HUES6 (cell line): ENCODE data around the gene MEST.

Source experiments
- H3K27ac ChIP-seq: 2 replicates; pipeline ENCODE4 v1.7.0; 2013; ENCODE audit warnings: low read depth, mild to moderate bottlenecking, low read length, inconsistent platforms
- H3K27me3 ChIP-seq: 2 replicates; pipeline ENCODE4 v1.6.1; 2013; ENCODE audit warnings: low read length; ENCODE audit not compliant: control insufficient read depth, insufficient read depth
- H3K36me3 ChIP-seq: 2 replicates; pipeline ENCODE4 v1.6.1; 2013; ENCODE audit warnings: low read length; ENCODE audit not compliant: control insufficient read depth, insufficient read depth
- H3K4me1 ChIP-seq: 2 replicates; pipeline ENCODE4 v1.6.1; 2013; ENCODE audit warnings: low read length; ENCODE audit not compliant: control insufficient read depth, insufficient read depth
- H3K4me3 ChIP-seq: 2 replicates; pipeline ENCODE4 v1.5.1; 2013; ENCODE audit warnings: low read depth, low read length
- H3K9ac ChIP-seq: one replicate; pipeline ENCODE4 v1.6.1; 2013; ENCODE audit warnings: mild to moderate bottlenecking, low read length
- H3K9me3 ChIP-seq: 2 replicates; pipeline ENCODE4 v1.6.1; 2013; ENCODE audit warnings: low read depth, low read length; ENCODE audit not compliant: control insufficient read depth, insufficient read depth

The MEST gene

DNA sequence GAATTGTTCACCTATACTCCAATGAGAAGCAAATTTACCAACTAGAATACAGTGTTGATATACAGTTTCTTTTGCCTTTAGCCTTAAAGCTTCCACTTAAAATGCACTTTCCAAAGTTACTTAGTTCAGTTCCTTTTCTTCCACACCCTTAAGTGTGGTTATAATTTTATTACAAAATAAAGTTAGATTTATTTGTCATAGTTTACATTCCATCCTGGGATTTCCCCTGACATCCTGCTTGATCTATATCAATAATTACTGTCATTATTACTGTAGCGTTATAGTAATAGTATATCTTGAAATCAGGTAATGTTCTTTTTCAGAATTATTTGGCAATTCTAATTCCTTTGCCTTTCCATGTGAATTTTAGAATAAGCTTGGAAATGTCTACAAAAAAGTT is 23.3 kb upstream of the MEST start:
- no peaks in the 10 kb centered on the region for H3K27me3 ChIP-seq
- peaks cover 3% of the 10 kb centered on the region; the same call in 1 of the 2 replicates for H3K4me1 ChIP-seq
- no peak overlapping the region for H3K9ac ChIP-seq
- no peaks in the 10 kb centered on the region for H3K36me3 ChIP-seq
- H3K9me3 ChIP-seq: no peaks in the 10 kb centered on the region
- no peak overlapping the region for H3K27ac ChIP-seq
- no peak overlapping the region for H3K4me3 ChIP-seq

DNA sequence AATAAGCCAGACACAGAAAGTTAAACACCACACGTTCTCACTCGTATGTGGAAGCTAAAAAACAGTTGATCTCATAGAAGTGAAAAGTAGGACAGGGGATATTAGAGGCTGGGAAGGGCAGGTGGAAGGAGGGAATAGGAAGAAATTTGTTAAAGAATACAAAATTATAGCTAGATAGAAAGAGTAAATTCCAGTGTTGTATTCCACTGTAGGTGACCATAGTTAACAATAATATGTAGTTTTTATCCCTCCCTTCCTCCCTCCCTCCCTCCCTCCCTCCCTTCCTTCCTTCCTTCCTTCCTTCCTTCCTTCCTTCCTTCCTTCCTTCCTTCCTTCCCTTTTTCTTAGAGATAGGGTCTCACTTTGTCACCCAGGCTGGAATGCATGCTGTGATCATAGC is 19.9 kb upstream of the MEST start:
- no peak overlapping the region for H3K27ac ChIP-seq
- H3K4me1 ChIP-seq: peaks cover 12% of the 10 kb centered on the region; the same call in 1 of the 2 replicates

DNA sequence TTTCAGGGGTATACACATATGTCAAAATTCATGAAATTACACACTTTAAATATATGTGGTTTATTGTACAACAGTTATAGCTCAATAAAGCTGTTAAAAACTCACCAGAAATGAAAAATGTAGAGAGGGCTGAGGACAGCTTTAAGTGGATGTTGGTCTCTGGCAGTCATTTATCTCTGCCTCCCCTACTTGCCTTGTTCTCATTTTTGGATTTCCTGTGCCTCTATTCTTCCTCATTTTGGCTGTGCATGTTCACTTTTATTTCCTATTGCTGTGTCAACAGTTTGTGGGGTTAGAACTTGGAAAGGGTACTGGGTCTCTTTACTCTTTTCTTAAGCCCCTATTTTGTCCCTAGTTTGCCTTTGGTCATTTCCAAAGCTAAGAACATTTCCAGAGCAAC is 18.6 kb upstream of the MEST start:
- Histone ChIP-seq H3K4me3 (no peak overlapping the region), H3K4me1 (peaks cover 12% of the 10 kb centered on the region; the same call in 1 of the 2 replicates)

More for the DNA sequence above, 19.9 kb upstream of the MEST start:
- Histone ChIP-seq H3K4me3 (no peak overlapping the region), H3K9me3 (no peaks in the 10 kb centered on the region), H3K36me3 (no peaks in the 10 kb centered on the region), H3K27me3 (no peaks in the 10 kb centered on the region), H3K9ac (no peak overlapping the region)

GRCh38 chr7:130473876-130474275 is 18.0 kb upstream of the MEST start:
- no peaks in the 10 kb centered on the region for H3K27me3 ChIP-seq
- no peaks in the 10 kb centered on the region for H3K9me3 ChIP-seq
- no peak overlapping the region for H3K9ac ChIP-seq
- H3K36me3 ChIP-seq: no peaks in the 10 kb centered on the region
- H3K4me1 ChIP-seq: peaks cover 12% of the 10 kb centered on the region; the same call in 1 of the 2 replicates
- no peak overlapping the region for H3K27ac ChIP-seq
- no peak overlapping the region for H3K4me3 ChIP-seq

More for the DNA sequence above, 18.6 kb upstream of the MEST start:
- Histone ChIP-seq H3K36me3 (no peaks in the 10 kb centered on the region), H3K9me3 (no peaks in the 10 kb centered on the region), H3K9ac (no peak overlapping the region), H3K27me3 (no peaks in the 10 kb centered on the region), H3K27ac (no peak overlapping the region)

DNA sequence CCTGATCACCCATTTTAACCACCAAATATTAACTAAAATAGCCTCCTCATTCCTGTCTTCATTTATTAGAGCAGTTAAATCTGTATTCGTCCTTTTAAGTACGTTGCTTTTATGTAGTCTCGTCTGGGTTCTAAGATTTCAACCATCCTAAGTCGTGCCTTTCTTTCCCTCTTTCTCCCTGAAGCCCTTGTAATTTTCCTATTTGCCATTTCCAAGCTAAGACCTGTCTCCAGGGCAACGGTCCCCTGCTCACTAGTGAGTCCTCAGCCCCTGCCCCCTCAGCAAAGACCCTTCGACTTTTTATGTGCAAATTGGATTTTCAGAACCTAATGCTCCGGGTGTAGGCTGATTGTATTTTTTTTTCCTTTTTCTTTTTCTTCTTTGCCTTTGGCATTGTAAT is 16.1 kb upstream of the MEST start:
- Histone ChIP-seq H3K36me3 (no peaks in the 10 kb centered on the region), H3K27ac (no peak overlapping the region), H3K27me3 (no peaks in the 10 kb centered on the region), H3K4me1 (peaks cover 12% of the 10 kb centered on the region; the same call in 1 of the 2 replicates), H3K9ac (no peak overlapping the region), H3K4me3 (no peak overlapping the region), H3K9me3 (no peaks in the 10 kb centered on the region)

- Histone ChIP-seq H3K27ac (no peak overlapping the region), H3K9me3 (no peaks in the 10 kb centered on the region), H3K4me3 (no peak overlapping the region), H3K36me3 (no peaks in the 10 kb centered on the region), H3K4me1 (peaks cover 12% of the 10 kb centered on the region; the same call in 1 of the 2 replicates), H3K27me3 (no peaks in the 10 kb centered on the region), H3K9ac (no peak overlapping the region)
These were observed 15.4 kb upstream of the MEST start for GRCh38 chr7:130476297-130477150.

- Histone ChIP-seq H3K4me1 (peaks cover 5% of the 10 kb centered on the region; the same call in 1 of the 2 replicates), H3K36me3 (no peaks in the 10 kb centered on the region), H3K9me3 (no peaks in the 10 kb centered on the region), H3K27ac (no peak overlapping the region), H3K9ac (no peak overlapping the region), H3K27me3 (no peaks in the 10 kb centered on the region), H3K4me3 (no peak overlapping the region)
These were observed 12.9 kb upstream of the MEST start for GRCh38 chr7:130478991-130479390.

DNA sequence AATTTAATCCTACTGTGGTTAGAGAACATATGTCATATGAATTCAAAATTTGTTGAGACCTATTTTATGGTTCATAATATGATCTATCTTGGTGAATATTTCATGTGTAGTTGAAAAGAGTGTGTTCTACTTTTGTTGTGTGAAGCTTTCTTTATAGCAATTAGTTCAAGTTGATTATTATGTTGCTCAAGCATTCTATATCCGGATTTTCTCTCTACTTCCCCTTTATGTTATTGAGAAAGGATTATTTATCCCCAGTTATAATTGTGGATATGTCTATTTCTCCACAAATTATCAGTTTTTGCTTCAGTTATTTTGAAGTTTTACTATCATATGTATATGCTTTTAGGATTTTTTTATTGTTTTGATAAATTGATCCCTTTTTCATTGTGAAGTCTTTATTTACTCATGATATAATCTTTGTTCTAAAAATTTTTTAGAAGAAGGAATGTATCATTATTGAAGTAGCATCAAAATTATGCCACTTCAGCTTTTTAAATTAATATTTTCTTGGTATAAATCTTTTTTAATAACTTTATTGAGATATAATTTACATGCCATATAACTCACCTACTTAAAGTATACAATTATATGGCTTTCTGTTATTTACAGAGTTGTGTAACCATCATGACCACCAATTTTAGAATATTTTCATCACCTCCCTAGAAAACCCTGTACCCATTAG is 12.0 kb upstream of the MEST start:
- Histone ChIP-seq H3K9me3 (no peaks in the 10 kb centered on the region), H3K27ac (no peak overlapping the region), H3K27me3 (no peaks in the 10 kb centered on the region), H3K9ac (no peak overlapping the region), H3K4me1 (no peaks in the 10 kb centered on the region; the same call in 1 of the 2 replicates), H3K36me3 (no peaks in the 10 kb centered on the region), H3K4me3 (no peak overlapping the region)

DNA sequence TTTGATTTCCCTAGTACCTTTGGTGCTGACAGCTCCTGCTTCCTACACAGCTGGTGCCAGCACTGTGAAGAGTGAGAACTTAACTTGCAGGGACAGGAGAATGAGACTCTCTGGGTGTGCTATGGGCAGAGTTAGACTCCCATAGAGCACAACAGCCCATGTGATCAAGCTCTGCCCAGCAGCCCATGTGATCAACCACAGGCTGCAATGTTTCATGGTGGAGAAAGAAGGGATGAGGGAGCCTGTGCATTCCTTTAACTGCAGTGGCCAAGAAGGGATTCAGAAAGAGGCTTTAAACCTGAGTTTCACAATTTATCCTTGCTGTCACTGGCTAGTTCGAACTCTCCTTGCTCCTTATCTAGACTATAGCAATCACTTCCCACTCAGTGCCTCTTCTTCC is 10.0 kb upstream of the MEST start:
- Histone ChIP-seq H3K27ac (no peak overlapping the region), H3K4me1 (peaks cover 3% of the 10 kb centered on the region), H3K9me3 (no peaks in the 10 kb centered on the region), H3K9ac (no peak overlapping the region), H3K4me3 (no peak overlapping the region), H3K27me3 (no peaks in the 10 kb centered on the region), H3K36me3 (no peaks in the 10 kb centered on the region)

- Histone ChIP-seq H3K4me1 (peaks cover 11% of the 10 kb centered on the region), H3K4me3 (no peak overlapping the region), H3K36me3 (no peaks in the 10 kb centered on the region), H3K27me3 (no peaks in the 10 kb centered on the region), H3K27ac (no peak overlapping the region), H3K9me3 (no peaks in the 10 kb centered on the region), H3K9ac (no peak overlapping the region)
These were observed 8.9 kb upstream of the MEST start for GRCh38 chr7:130483031-130483430.

- Histone ChIP-seq H3K27ac (no peak overlapping the region), H3K4me3 (peak overlapping the region; percentile 90), H3K4me1 (peaks cover 34% of the 10 kb centered on the region), H3K9me3 (no peaks in the 10 kb centered on the region), H3K36me3 (no peaks in the 10 kb centered on the region), H3K27me3 (no peaks in the 10 kb centered on the region), H3K9ac (no peak overlapping the region)
These were observed 6.2 kb upstream of the MEST start for GRCh38 chr7:130485734-130486113.
